Karpas-422 (cell line): ENCODE measurements around the gene LSG1. TPM values are rescaled to one million over a fixed set of nuclear protein-coding genes. Genes with fewer than 3 reads are reported as not detected.

Source experiments
- DNase-seq: peaks from one replicate; pipeline ENCODE4 v3.0.0-alpha.2; 2015
- H2AFZ ChIP-seq: fragments of 200-600 bp; sonication (generic); 2 replicates; pipeline ENCODE4 v1.6.1; 2014; ENCODE audit warnings: antibody characterized with exemption, low read length, mixed read lengths
- H3K27ac ChIP-seq: fragments of 200-600 bp; sonication (generic); 2 replicates; pipeline ENCODE4 v1.5.1; 2014; ENCODE audit warnings: mild to moderate bottlenecking, low read length, moderate library complexity
- H3K27me3 ChIP-seq: fragments of 200-600 bp; sonication (generic); 2 replicates; pipeline ENCODE4 v1.6.1; 2014; ENCODE audit warnings: low read length, mixed read lengths
- H3K36me3 ChIP-seq: fragments of 200-600 bp; sonication (generic); 2 replicates; pipeline ENCODE4 v1.6.1; 2014; ENCODE audit warnings: low read length, mixed read lengths; ENCODE audit not compliant: insufficient read depth
- H3K4me1 ChIP-seq: fragments of 200-600 bp; sonication (generic); 2 replicates; pipeline ENCODE4 v1.6.1; 2014; ENCODE audit warnings: mild to moderate bottlenecking, low read length, mixed read lengths
- H3K4me2 ChIP-seq: fragments of 200-600 bp; sonication (generic); 2 replicates; pipeline ENCODE4 v1.6.1; 2014; ENCODE audit warnings: low read length, low read depth, mild to moderate bottlenecking; ENCODE audit not compliant: poor library complexity, severe bottlenecking
- H3K4me3 ChIP-seq: fragments of 200-600 bp; sonication (generic); 2 replicates; pipeline ENCODE4 v1.5.1; 2014; ENCODE audit warnings: mild to moderate bottlenecking, antibody characterized with exemption, low read length, mixed read lengths
- H3K79me2 ChIP-seq: fragments of 200-600 bp; sonication (generic); 2 replicates; pipeline ENCODE4 v1.6.1; 2014; ENCODE audit warnings: mild to moderate bottlenecking, low read length, mixed read lengths
- H3K9ac ChIP-seq: fragments of 200-600 bp; sonication (generic); 2 replicates; pipeline ENCODE4 v1.6.0; 2014; ENCODE audit warnings: low read length
- H3K9me2 ChIP-seq: fragments of 200-600 bp; sonication (generic), shearing (Covaris generic); replicated peaks from 2 replicates; pipeline ENCODE4 v1.6.0; 2014; ENCODE audit warnings: mild to moderate bottlenecking, low read length, moderate library complexity; ENCODE audit not compliant: insufficient read depth
- H3K9me3 ChIP-seq: fragments of 300-700, 200-600 bp; sonication (generic); 2 replicates; pipeline ENCODE4 v1.6.1; 2014; ENCODE audit warnings: low read length, mixed read lengths
- H4K20me1 ChIP-seq: fragments of 200-600 bp; sonication (generic); 2 replicates; pipeline ENCODE4 v1.6.1; 2014; ENCODE audit warnings: mild to moderate bottlenecking, antibody characterized with exemption, low read length, low read depth; ENCODE audit not compliant: insufficient read depth
- total RNA-seq: library from RNA; depleted of rRNA; stranded (reverse); fragments of >200 nt; shearing (Covaris generic); gene quantifications from 2 replicates; pipeline ENCODE4 v1.2.3, GENCODE V29; 2014; ENCODE audit warnings: low replicate concordance

Gene LSG1
- total RNA-seq, 1 experiment from 2014 or later: 52.2 TPM

DNA sequence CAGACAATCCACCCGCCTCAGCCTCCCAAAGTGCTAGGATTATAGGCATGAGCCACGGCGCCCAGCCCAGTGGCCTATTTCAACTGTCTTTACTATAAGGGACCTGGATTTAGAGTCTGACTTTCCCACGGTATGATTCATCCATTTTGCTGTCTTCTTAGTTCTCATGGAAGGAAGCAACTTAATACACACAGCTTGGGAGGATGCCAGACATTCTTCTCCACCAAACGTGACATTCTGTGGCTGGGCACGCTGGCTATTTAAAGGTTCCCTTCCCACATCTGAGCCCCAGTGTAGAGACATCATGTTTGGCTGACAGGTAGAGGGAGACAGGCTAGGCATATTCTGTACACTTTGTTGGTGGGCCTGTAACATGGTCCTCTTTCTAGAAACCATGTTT is 39.9 kb upstream of the LSG1 start:
- Histone ChIP-seq H3K79me2 (no peaks in the 10 kb centered on the region), H3K9ac (no peak overlapping the region), H3K4me2 (no peak overlapping the region), H3K27ac (no peak overlapping the region), H3K36me3 (no peaks in the 10 kb centered on the region), H3K27me3 (no peaks in the 10 kb centered on the region), H3K9me2 (no peaks in the 10 kb centered on the region), H3K4me1 (peaks cover 8% of the 10 kb centered on the region), H3K9me3 (no peaks in the 10 kb centered on the region), H3K4me3 (no peak overlapping the region), H4K20me1 (no peaks in the 10 kb centered on the region), H2AFZ (no peak overlapping the region)
- no peak for DNase-seq

DNA sequence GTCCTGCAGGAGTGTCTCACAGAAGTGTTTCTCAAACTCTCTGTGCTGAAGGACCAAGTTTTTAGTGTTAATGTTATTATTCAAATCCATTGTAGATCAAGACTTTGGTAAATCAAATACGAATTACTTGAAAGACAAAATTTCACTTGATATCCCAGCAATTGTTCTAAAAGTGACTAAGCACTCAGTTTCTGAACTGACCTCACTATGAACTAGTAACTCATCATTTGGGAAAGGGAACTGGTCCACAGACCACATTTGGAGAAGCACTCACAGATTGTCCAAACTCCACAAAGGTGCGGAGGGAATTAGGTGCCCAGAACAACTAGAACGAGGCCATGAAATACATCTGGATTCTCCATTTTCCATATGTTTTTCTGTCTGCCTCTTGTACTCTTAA is 39.3 kb upstream of the LSG1 start:
- no peak overlapping the region for H3K9ac ChIP-seq
- no peaks in the 10 kb centered on the region for H3K27me3 ChIP-seq

DNA sequence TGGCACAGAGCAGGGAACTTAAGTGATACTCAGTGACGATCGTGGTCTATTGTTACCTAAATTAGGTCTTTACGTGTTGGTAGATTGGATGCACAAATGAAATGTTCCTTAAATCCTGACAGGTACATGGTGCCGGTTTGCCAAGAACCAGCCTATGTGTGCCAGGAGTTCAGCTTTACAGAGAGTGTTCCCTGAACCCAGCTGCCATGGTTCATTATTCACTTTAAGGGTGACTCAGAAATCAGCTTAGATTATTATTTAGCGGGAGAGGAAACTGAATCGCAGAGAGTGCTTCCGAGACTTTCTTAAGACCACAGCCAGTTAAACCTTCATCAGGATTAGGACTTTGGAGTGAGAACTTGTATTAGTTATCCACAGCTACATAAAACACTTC is 35.2 kb upstream of the LSG1 start:
- DNase-seq: no peak
- Histone ChIP-seq H3K9me3 (no peaks in the 10 kb centered on the region), H3K36me3 (no peaks in the 10 kb centered on the region), H3K79me2 (no peaks in the 10 kb centered on the region), H2AFZ (no peak overlapping the region), H3K27ac (no peak overlapping the region), H4K20me1 (no peaks in the 10 kb centered on the region), H3K27me3 (no peaks in the 10 kb centered on the region), H3K4me2 (no peak overlapping the region), H3K9ac (no peak overlapping the region), H3K9me2 (no peaks in the 10 kb centered on the region), H3K4me1 (peaks cover 16% of the 10 kb centered on the region), H3K4me3 (no peak overlapping the region)

More for the DNA sequence above, 39.3 kb upstream of the LSG1 start:
- H2AFZ ChIP-seq: no peak overlapping the region
- H3K9me2 ChIP-seq: no peaks in the 10 kb centered on the region
- H3K36me3 ChIP-seq: no peaks in the 10 kb centered on the region
- no peak for DNase-seq
- no peak overlapping the region for H3K4me2 ChIP-seq
- H4K20me1 ChIP-seq: no peaks in the 10 kb centered on the region
- H3K79me2 ChIP-seq: no peaks in the 10 kb centered on the region
- no peak overlapping the region for H3K4me3 ChIP-seq
- peaks cover 8% of the 10 kb centered on the region for H3K4me1 ChIP-seq
- no peaks in the 10 kb centered on the region for H3K9me3 ChIP-seq
- no peak overlapping the region for H3K27ac ChIP-seq

DNA sequence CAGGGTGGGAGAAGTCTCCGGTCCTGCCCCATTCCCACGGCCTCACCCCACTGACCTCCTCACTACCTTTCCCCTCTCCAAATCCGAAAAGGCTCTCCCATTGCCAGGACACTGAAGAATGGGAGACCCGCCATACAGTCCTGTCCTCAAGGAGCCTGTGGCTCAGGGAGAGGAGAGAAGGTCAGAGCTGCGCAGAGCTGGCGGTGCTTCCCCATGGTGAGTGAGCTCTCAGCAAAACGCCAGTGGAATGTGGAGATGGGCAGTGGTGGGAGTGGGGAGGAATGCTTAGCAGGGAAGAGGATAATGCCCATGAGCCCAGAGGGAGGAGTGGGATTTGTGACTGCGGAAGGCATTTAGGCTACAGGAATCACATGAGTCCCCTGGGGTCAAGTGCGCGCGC is 33.8 kb upstream of the LSG1 start:
- Histone ChIP-seq H2AFZ (no peak overlapping the region), H3K4me2 (no peak overlapping the region), H3K4me3 (no peak overlapping the region), H3K27me3 (no peaks in the 10 kb centered on the region), H3K4me1 (peaks cover 18% of the 10 kb centered on the region), H3K9me2 (no peaks in the 10 kb centered on the region), H3K36me3 (no peaks in the 10 kb centered on the region), H3K79me2 (no peaks in the 10 kb centered on the region), H4K20me1 (no peaks in the 10 kb centered on the region), H3K9me3 (no peaks in the 10 kb centered on the region), H3K9ac (no peak overlapping the region), H3K27ac (no peak overlapping the region)
- DNase-seq: no peak

DNA sequence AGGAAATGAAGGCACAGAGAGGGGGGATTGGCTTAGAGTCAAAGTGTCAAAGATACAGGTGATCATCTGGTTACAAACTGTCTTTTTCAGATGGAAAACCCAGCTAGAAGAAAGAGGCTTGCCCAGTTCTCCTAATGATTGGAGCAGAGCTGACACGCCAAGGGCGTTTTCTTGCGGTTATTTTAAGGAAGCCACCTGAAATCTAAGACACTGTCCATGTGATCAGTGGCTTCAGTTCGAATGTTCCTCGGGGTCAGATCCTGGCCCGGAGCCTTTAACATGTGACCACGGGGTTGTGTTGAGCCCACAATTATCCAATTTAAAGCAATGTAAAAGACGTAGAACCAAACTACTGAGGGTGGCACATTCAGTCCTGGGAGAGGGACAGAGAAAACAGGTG is 33.2 kb upstream of the LSG1 start:
- Histone ChIP-seq H3K27me3 (no peaks in the 10 kb centered on the region), H2AFZ (no peak overlapping the region), H3K4me3 (no peak overlapping the region), H4K20me1 (no peaks in the 10 kb centered on the region), H3K9me3 (no peaks in the 10 kb centered on the region), H3K79me2 (no peaks in the 10 kb centered on the region), H3K4me2 (no peak overlapping the region), H3K27ac (no peak overlapping the region), H3K9ac (no peak overlapping the region), H3K36me3 (no peaks in the 10 kb centered on the region), H3K9me2 (no peaks in the 10 kb centered on the region), H3K4me1 (peaks cover 18% of the 10 kb centered on the region)
- DNase-seq: no peak

DNA sequence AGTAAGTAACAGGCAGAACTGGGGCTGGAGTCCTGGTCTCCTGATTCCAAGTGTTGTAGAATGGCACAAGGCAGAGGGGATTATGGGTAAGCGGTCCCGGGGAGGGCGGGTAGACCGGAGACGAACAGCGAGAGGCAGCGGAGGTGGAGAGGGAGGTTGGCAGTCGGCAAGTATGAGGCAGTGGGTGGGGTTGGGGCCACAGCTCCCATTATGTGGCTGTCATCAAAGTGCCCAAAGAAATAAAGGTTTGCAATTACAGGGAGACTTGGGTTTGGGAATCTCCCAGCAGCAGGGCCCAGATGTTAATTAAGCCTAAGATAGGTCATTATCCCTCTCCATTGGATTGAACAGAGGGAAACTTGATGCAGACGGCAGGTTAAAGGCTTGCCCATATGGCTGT is 30.6 kb upstream of the LSG1 start:
- no peak for DNase-seq
- Histone ChIP-seq H3K27me3 (peaks cover 2% of the 10 kb centered on the region; the same call in 1 of the 2 replicates), H3K9ac (no peak overlapping the region), H3K4me1 (peaks cover 10% of the 10 kb centered on the region), H3K27ac (no peak overlapping the region), H3K9me2 (no peaks in the 10 kb centered on the region), H3K4me2 (peak overlapping the region; percentile 24), H3K79me2 (no peaks in the 10 kb centered on the region), H2AFZ (no peak overlapping the region), H3K4me3 (no peak overlapping the region), H3K9me3 (peaks cover 11% of the 10 kb centered on the region), H4K20me1 (no peaks in the 10 kb centered on the region), H3K36me3 (no peaks in the 10 kb centered on the region; the same call in 1 of the 2 replicates)

DNA sequence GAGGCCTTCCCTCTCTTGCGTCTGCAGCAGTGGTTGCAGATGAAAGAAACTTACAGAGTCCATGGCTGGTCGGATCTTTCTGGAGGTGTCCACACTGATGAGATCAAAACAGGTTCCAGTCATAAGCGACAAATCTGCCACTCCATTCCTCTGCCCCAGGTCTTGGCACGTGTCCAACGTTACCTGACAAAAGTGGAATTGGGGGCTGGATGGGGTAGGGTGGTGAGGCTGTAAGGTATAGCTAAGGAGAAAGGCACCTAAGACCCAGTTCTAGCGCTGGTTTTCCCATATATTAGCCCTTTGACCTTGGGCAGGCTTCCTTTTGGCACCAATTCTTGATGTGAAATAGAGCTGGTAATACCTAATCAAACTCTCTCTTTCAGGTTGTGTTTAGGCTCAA is 24.7 kb upstream of the LSG1 start:
- no peak overlapping the region for H3K4me3 ChIP-seq
- no peak overlapping the region for H3K27ac ChIP-seq
- no peaks in the 10 kb centered on the region for H3K79me2 ChIP-seq
- H3K4me1 ChIP-seq: peaks cover 29% of the 10 kb centered on the region
- H3K9ac ChIP-seq: no peak overlapping the region
- no peak overlapping the region for H3K4me2 ChIP-seq
- H3K36me3 ChIP-seq: no peaks in the 10 kb centered on the region; the same call in 1 of the 2 replicates
- H3K27me3 ChIP-seq: peaks cover 2% of the 10 kb centered on the region; the same call in 1 of the 2 replicates
- H3K9me3 ChIP-seq: peaks cover 11% of the 10 kb centered on the region
- no peaks in the 10 kb centered on the region for H4K20me1 ChIP-seq
- no peak for DNase-seq
- H2AFZ ChIP-seq: no peak overlapping the region
- H3K9me2 ChIP-seq: no peaks in the 10 kb centered on the region

DNA sequence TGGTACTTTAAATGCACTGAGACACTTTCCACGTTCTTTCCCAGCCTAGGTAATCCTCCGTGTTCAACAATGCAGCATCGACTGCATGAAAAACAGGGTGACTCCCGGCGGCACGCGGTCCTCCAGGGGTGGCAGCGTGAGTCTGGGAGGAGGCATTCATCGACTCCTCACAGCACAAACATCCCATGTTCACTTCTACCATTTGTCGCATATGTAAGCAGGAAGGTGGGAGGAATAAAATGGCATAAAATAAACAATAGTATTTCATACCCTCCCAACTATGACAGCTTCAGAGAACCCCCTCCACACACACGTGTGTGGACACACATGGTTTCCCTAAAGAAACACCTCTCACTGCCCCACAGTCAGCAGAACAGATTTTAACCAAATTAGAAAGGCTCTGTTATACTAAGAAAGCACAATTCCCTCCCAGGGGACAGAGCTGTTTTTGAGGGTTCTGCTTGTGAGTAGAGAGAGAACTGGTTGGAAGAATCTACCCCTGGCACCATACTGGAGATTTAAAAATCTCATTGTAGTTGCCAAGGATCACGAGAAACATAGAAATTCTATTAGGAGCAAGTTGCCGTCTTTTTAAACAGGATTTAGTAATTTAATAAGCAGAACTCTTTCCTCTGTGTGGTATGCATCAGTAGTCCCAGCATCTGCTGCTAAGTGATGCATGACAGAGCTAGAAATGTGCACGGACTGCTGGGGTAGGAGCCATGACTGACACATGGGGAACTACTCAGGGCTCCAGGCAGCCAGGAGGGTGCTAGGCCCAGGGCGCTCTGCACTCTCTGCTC is 19.7 kb upstream of the LSG1 start:
- peaks cover 15% of the 10 kb centered on the region for H3K79me2 ChIP-seq
- no peak overlapping the region for H2AFZ ChIP-seq
- peak overlapping the region; percentile 60 for H3K4me2 ChIP-seq
- no peaks in the 10 kb centered on the region for H3K9me2 ChIP-seq
- peak overlapping the region; percentile 53 for H3K9ac ChIP-seq
- peak; percentile 99 for DNase-seq
- H3K9me3 ChIP-seq: no peaks in the 10 kb centered on the region
- H3K4me3 ChIP-seq: peak overlapping the region; percentile 40
- peaks cover 8% of the 10 kb centered on the region; the same call in 1 of the 2 replicates for H4K20me1 ChIP-seq
- H3K27me3 ChIP-seq: no peaks in the 10 kb centered on the region
- peak overlapping the region; percentile 93 for H3K27ac ChIP-seq
- H3K36me3 ChIP-seq: no peaks in the 10 kb centered on the region
- H3K4me1 ChIP-seq: peaks cover 75% of the 10 kb centered on the region
